Measurements from ENCODE around the gene LRRC75B. TPM values are rescaled to one million over a fixed set of nuclear protein-coding genes. Genes with fewer than 3 reads are reported as not detected.

Gene LRRC75B
- polyA plus RNA-seq, 1 experiment: 5.2 TPM

GRCh38 chr22:24563246-24563645 lies 29.6 kb downstream of the LRRC75B start:
- POLR2A ChIA-PET: no interaction called here
- no peak for DNase-seq (ENCODE audit: low read depth, low spot score)
- no peak overlapping the region for H3K4me3 ChIP-seq (ENCODE audit: low read depth, low read length)
- no peaks in the 10 kb centered on the region for H3K9me3 ChIP-seq (ENCODE audit: control insufficient read depth, insufficient read depth, low read length)
- CTCF ChIA-PET: no interaction called here
- no peak overlapping the region for H3K27ac ChIP-seq (ENCODE audit: low read depth, low read length)
- no peak for TF ChIP-seq CTCF (IDR thresholded peaks at IDR 0.05; ENCODE audit: low read depth, low read length)
- no peaks in the 10 kb centered on the region for H3K27me3 ChIP-seq (ENCODE audit: control insufficient read depth, insufficient read depth, low read length)

- no peaks in the 10 kb centered on the region; the same call in 1 of the 2 replicates for H3K9me3 ChIP-seq (ENCODE audit: control insufficient read depth, insufficient read depth, low read length)
- ChIA-PET POLR2A (no interaction called here), CTCF (no interaction called here)
- no peaks in the 10 kb centered on the region for H3K27me3 ChIP-seq (ENCODE audit: control insufficient read depth, insufficient read depth, low read length)
- no peak for TF ChIP-seq CTCF (IDR thresholded peaks at IDR 0.05; ENCODE audit: low read depth, low read length)
- no peak overlapping the region for H3K4me3 ChIP-seq (ENCODE audit: low read depth, low read length)
- no peak for DNase-seq (ENCODE audit: low read depth, low spot score)
- H3K27ac ChIP-seq (ENCODE audit: low read depth, low read length): peak overlapping the region; percentile 21
These were observed 33.4 kb downstream of the LRRC75B start for GRCh38 chr22:24559471-24559870.

GRCh38 chr22:24555165-24556039 lies 37.5 kb downstream of the LRRC75B start, which contains the start of gene SNRPD3:
Gene SNRPD3, plus strand, starts transcription at chr22:24555999. Its CDS starts 1,676 bp downstream, at chr22:24557675.
- Histone ChIP-seq H3K4me3 (ENCODE audit: low read depth, low read length) (peak within 1 kb of the TSS; percentile 96), H3K27ac (ENCODE audit: low read depth, low read length) (peak within 1 kb of the TSS; percentile 92), H3K27me3 (ENCODE audit: control insufficient read depth, insufficient read depth, low read length) (no peaks in the 10 kb centered on the region), H3K9me3 (ENCODE audit: control insufficient read depth, insufficient read depth, low read length) (no peaks in the 10 kb centered on the region; the same call in 1 of the 2 replicates)
- POLR2A ChIA-PET: interaction anchor here (0.6 to 2.8 kb wide), 10 partner anchors 9 to 391 kb away, joined by 3 to 8 read pairs (median 4); partner anchors contain the start of gene ADORA2A
- TF ChIP-seq CTCF (IDR thresholded peaks at IDR 0.05; ENCODE audit: low read depth, low read length): peak; percentile 37
- peak; percentile 97 for DNase-seq (ENCODE audit: low read depth, low spot score)
- CTCF ChIA-PET: no interaction called here

- Histone ChIP-seq H3K4me3 (ENCODE audit: low read depth, low read length) (peak within 1 kb of the TSS; percentile 96), H3K9me3 (ENCODE audit: control insufficient read depth, insufficient read depth, low read length) (no peaks in the 10 kb centered on the region; the same call in 1 of the 2 replicates), H3K27me3 (ENCODE audit: control insufficient read depth, insufficient read depth, low read length) (no peaks in the 10 kb centered on the region), H3K27ac (ENCODE audit: low read depth, low read length) (peak within 1 kb of the TSS; percentile 92)
- TF ChIP-seq CTCF (IDR thresholded peaks at IDR 0.05; ENCODE audit: low read depth, low read length): no peak
- DNase-seq (ENCODE audit: low read depth, low spot score): no peak
- CTCF ChIA-PET: no interaction called here
- POLR2A ChIA-PET: interaction anchor here (0.6 to 2.8 kb wide), 5 partner anchors 9 to 29 kb away, joined by 3 to 8 read pairs (median 5); no protein-coding TSS in a partner anchor
These were observed 38.3 kb downstream of the LRRC75B start, which contains the start of gene GUCD1 for GRCh38 chr22:24554313-24555164. Gene GUCD1, minus strand, starts transcription at chr22:24555138. Its CDS starts 147 bp downstream, at chr22:24554991.
